ENCODE data around the gene ATP11B.

Gene ATP11B

GRCh38 chr3:182879031-182879611 is 85.8 kb downstream of the ATP11B start:
- peaks cover 3% of the 10 kb centered on the region; the same call in 1 of the 2 replicates for H3K36me3 ChIP-seq

GRCh38 chr3:182886497-182886896 is 93.2 kb downstream of the ATP11B start:
- H3K27me3 ChIP-seq (ENCODE audit: insufficient read depth, low read depth, severe bottlenecking), result no peaks in the 10 kb centered on the region
- TF ChIP-seq CTCF (IDR thresholded peaks at IDR 0.05; ENCODE audit: low read depth, low read length), result no peak
- H3K27ac ChIP-seq, result no peak overlapping the region
- H3K36me3 ChIP-seq, result peaks cover 8% of the 10 kb centered on the region
- no peak for DNase-seq
- no peak overlapping the region for H3K4me3 ChIP-seq (ENCODE audit: low read depth, low read length)
- no peaks in the 10 kb centered on the region for H3K9me3 ChIP-seq (ENCODE audit: severe bottlenecking)

More at GRCh38 chr3:182879031-182879611, 85.8 kb downstream of the ATP11B start:
- no peak for TF ChIP-seq CTCF (IDR thresholded peaks at IDR 0.05; ENCODE audit: low read depth, low read length)
- DNase-seq, result no peak
- Histone ChIP-seq H3K27ac (no peak overlapping the region), H3K9me3 (ENCODE audit: severe bottlenecking) (no peaks in the 10 kb centered on the region), H3K27me3 (ENCODE audit: insufficient read depth, low read depth, severe bottlenecking) (no peaks in the 10 kb centered on the region), H3K4me3 (ENCODE audit: low read depth, low read length) (no peak overlapping the region)

DNA sequence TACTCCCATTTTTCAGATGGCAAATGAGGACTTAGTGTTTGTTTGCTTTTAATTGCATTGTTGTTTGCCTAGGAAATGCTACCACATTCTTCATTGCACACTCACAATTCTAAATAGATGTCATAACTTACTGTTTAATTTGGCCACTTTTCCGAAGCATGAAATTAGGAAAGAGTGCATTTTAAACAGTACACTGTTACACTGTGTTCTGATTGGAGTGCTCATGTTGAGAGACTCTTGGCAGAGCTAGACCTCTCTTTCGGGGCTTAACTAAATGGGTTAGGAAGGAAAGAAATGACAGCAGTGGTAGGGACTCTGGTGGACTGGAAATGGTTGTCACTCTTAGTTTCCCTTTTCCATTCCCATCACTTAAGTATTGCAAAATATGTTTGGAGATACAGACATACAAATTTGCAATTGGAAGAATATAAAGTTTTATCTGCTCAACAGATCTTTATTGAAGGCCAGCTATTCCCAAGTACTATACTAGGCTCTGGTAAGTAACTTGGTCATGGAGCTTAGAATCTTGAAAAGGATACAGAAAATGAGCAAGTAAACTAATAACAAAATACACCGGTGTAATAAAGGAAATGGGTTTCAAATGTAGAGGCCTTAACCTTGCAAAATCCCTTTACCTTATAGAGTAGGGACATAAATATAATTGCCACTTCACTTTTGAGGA is 96.8 kb downstream of the ATP11B start:
- Histone ChIP-seq H3K9me3 (ENCODE audit: severe bottlenecking) (no peaks in the 10 kb centered on the region), H3K36me3 (peaks cover 12% of the 10 kb centered on the region), H3K27me3 (ENCODE audit: insufficient read depth, low read depth, severe bottlenecking) (no peaks in the 10 kb centered on the region), H3K27ac (no peak overlapping the region), H3K4me3 (ENCODE audit: low read depth, low read length) (no peak overlapping the region)
- DNase-seq, result no peak
- no peak for TF ChIP-seq CTCF (IDR thresholded peaks at IDR 0.05; ENCODE audit: low read depth, low read length)

DNA sequence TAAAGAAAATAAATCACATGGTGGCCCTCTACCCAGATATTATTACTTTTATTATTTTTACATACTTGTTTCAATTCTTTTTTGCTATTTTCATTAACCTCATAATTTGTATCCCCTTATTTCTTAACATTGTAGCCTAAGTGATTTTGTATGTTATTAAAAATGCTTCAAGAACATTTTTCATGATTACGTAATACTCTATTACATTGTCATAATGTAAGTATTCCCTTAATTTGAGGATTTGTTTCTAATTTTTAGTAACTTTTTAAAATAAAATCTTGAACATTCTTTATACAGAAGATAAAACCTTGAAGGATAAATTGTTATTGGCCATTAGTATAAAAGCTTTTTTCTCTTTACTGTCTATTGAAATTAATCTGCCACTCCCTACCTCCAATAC is 98.1 kb downstream of the ATP11B start:
- no peak for DNase-seq
- Histone ChIP-seq H3K9me3 (ENCODE audit: severe bottlenecking) (no peaks in the 10 kb centered on the region), H3K27me3 (ENCODE audit: insufficient read depth, low read depth, severe bottlenecking) (no peaks in the 10 kb centered on the region), H3K27ac (no peak overlapping the region), H3K4me3 (ENCODE audit: low read depth, low read length) (no peak overlapping the region), H3K36me3 (peaks cover 12% of the 10 kb centered on the region)
- no peak for TF ChIP-seq CTCF (IDR thresholded peaks at IDR 0.05; ENCODE audit: low read depth, low read length)

- Histone ChIP-seq H3K9me3 (ENCODE audit: severe bottlenecking) (no peaks in the 10 kb centered on the region), H3K27me3 (ENCODE audit: insufficient read depth, low read depth, severe bottlenecking) (no peaks in the 10 kb centered on the region), H3K36me3 (peaks cover 12% of the 10 kb centered on the region), H3K4me3 (ENCODE audit: low read depth, low read length) (no peak overlapping the region), H3K27ac (no peak overlapping the region)
- no peak for DNase-seq
- no peak for TF ChIP-seq CTCF (IDR thresholded peaks at IDR 0.05; ENCODE audit: low read depth, low read length)
Measured at GRCh38 chr3:182892226-182892625, 98.9 kb downstream of the ATP11B start.

All from WERI-Rb-1 (cell line).